H9 (cell line): ENCODE data around the gene EIF4A3. TPM values are rescaled to one million over a fixed set of nuclear protein-coding genes. Genes with fewer than 3 reads are reported as not detected.

Source experiments
- DNase-seq: peaks from one replicate; pipeline ENCODE4 v3.0.0-alpha.2; 2017
- H2AFZ ChIP-seq: one replicate; pipeline ENCODE4 v1.6.1; 2013; ENCODE audit warnings: mild to moderate bottlenecking, low read length, control low read depth, moderate library complexity
- H2AK5ac ChIP-seq: 2 replicates; pipeline ENCODE4 v1.6.1; 2013; ENCODE audit warnings: low read length, control low read depth, mixed read lengths; ENCODE audit not compliant: insufficient read length
- H2BK120ac ChIP-seq: one replicate; pipeline ENCODE4 v1.6.1; 2013; ENCODE audit warnings: low read depth, mild to moderate bottlenecking, low read length, control low read depth, inconsistent platforms; ENCODE audit not compliant: poor library complexity, severe bottlenecking
- H2BK12ac ChIP-seq: 2 replicates; pipeline ENCODE4 v1.6.1; 2013; ENCODE audit warnings: low read length, control low read depth, mixed read lengths, low read depth; ENCODE audit not compliant: insufficient read length
- H2BK15ac ChIP-seq: 2 replicates; pipeline ENCODE4 v1.6.1; 2013; ENCODE audit warnings: low read depth, low read length, control low read depth
- H2BK20ac ChIP-seq: one replicate; pipeline ENCODE4 v1.6.1; 2013; ENCODE audit warnings: low read depth, mild to moderate bottlenecking, low read length, control low read depth, inconsistent platforms; ENCODE audit not compliant: poor library complexity, severe bottlenecking
- H2BK5ac ChIP-seq: 2 replicates; pipeline ENCODE4 v1.6.1; 2013; ENCODE audit warnings: low read length, control low read depth, mixed read lengths; ENCODE audit not compliant: insufficient read length
- H3K14ac ChIP-seq: 2 replicates; pipeline ENCODE4 v1.6.1; 2013; ENCODE audit warnings: low read length, control low read depth; ENCODE audit not compliant: insufficient read depth
- H3K18ac ChIP-seq: 2 replicates; pipeline ENCODE4 v1.6.1; 2013; ENCODE audit warnings: low read depth, mild to moderate bottlenecking, mixed read lengths, low read length, control low read depth; ENCODE audit not compliant: insufficient read length
- H3K23ac ChIP-seq: 2 replicates; pipeline ENCODE4 v1.6.1; 2013; ENCODE audit warnings: low read length, control low read depth, mixed read lengths, low read depth; ENCODE audit not compliant: insufficient read length
- H3K23me2 ChIP-seq: 2 replicates; pipeline ENCODE4 v1.6.1; 2013; ENCODE audit warnings: low read depth, mild to moderate bottlenecking, mixed read lengths, low read length, control low read depth; ENCODE audit not compliant: insufficient read length, poor library complexity, severe bottlenecking
- H3K27ac ChIP-seq: 2 replicates; pipeline ENCODE4 v1.5.1; 2013; ENCODE audit warnings: low read length, control low read depth, mixed read lengths, low read depth; ENCODE audit not compliant: insufficient read length
- H3K27me3 ChIP-seq: 2 replicates; pipeline ENCODE4 v1.6.1; 2013; ENCODE audit warnings: low read length, control low read depth, inconsistent platforms; ENCODE audit not compliant: insufficient read depth
- H3K4ac ChIP-seq: 2 replicates; pipeline ENCODE4 v1.6.1; 2013; ENCODE audit warnings: low read depth, mild to moderate bottlenecking, control low read depth, inconsistent platforms, low read length, moderate library complexity
- H3K4me1 ChIP-seq: 2 replicates; pipeline ENCODE4 v1.6.1; 2013; ENCODE audit warnings: low read length, control low read depth, inconsistent platforms; ENCODE audit not compliant: insufficient read depth
- H3K4me2 ChIP-seq: 2 replicates; pipeline ENCODE4 v1.6.1; 2013; ENCODE audit warnings: low read length, control low read depth, mixed read lengths; ENCODE audit not compliant: insufficient read length, insufficient read depth
- H3K56ac ChIP-seq: 2 replicates; pipeline ENCODE4 v1.6.1; 2013; ENCODE audit warnings: low read depth, mild to moderate bottlenecking, mixed read lengths, low read length, control low read depth; ENCODE audit not compliant: insufficient read length
- H3K79me1 ChIP-seq: 2 replicates; pipeline ENCODE4 v1.6.1; 2013; ENCODE audit warnings: low read depth, mild to moderate bottlenecking, moderate library complexity, low read length, control low read depth, inconsistent platforms; ENCODE audit not compliant: insufficient read depth, poor library complexity, severe bottlenecking
- H3K79me2 ChIP-seq: 2 replicates; pipeline ENCODE4 v1.6.1; 2013; ENCODE audit warnings: low read length, control low read depth, inconsistent platforms; ENCODE audit not compliant: insufficient read depth
- H3K9ac ChIP-seq: 2 replicates; pipeline ENCODE4 v1.6.1; 2013; ENCODE audit warnings: low read length, control low read depth, mixed read lengths; ENCODE audit not compliant: insufficient read length; ENCODE audit errors: extremely low read depth
- H3K9me3 ChIP-seq: one replicate; pipeline ENCODE4 v1.6.1; 2013; ENCODE audit warnings: low read depth, low read length, inconsistent platforms; ENCODE audit not compliant: control insufficient read depth
- H3T11ph ChIP-seq: one replicate; pipeline ENCODE4 v1.6.1; 2013; ENCODE audit warnings: mild to moderate bottlenecking, low read length, control low read depth, inconsistent platforms
- H4K20me1 ChIP-seq: one replicate; pipeline ENCODE4 v1.6.1; 2013; ENCODE audit not compliant: control insufficient read depth, insufficient read length, insufficient read depth
- H4K5ac ChIP-seq: 2 replicates; pipeline ENCODE4 v1.6.1; 2013; ENCODE audit warnings: low read depth, mild to moderate bottlenecking, mixed read lengths, low read length, control low read depth; ENCODE audit not compliant: insufficient read length
- H4K8ac ChIP-seq: replicated peaks from 2 replicates; pipeline ENCODE4 v1.6.1; 2013; ENCODE audit warnings: low read length, control low read depth, mixed read lengths, low read depth; ENCODE audit not compliant: insufficient read length
- H4K91ac ChIP-seq: 2 replicates; pipeline ENCODE4 v1.6.1; 2013; ENCODE audit warnings: low read depth, mild to moderate bottlenecking, moderate library complexity, mixed read lengths, low read length, control low read depth; ENCODE audit not compliant: insufficient read length
- H3K27ac Mint-ChIP-seq, 3 experiments: 2 replicates in 2 of 3; 3 replicates in 1 of 3; pipeline ENCODE4 v1.8.0; 2020 to 2021; ENCODE audit warnings: mixed read lengths in 3 of 3, mild to moderate bottlenecking in 1 of 3, moderate library complexity in 1 of 3
- H3K27me3 Mint-ChIP-seq: 2 replicates; pipeline ENCODE4 v1.8.0; 2021; ENCODE audit warnings: low read depth, mild to moderate bottlenecking, moderate library complexity, mixed read lengths
- H3K36me3 Mint-ChIP-seq, 3 experiments: 2 replicates in 2 of 3; 3 replicates in 1 of 3; pipeline ENCODE4 v1.8.0; 2020 to 2021; ENCODE audit warnings: low read depth in 3 of 3, mixed read lengths in 3 of 3; ENCODE audit not compliant: insufficient read depth in 1 of 3
- H3K4me1 Mint-ChIP-seq, 2 experiments: 2 replicates each; pipeline ENCODE4 v1.8.0; 2020; ENCODE audit warnings: mixed read lengths in 2 of 2
- H3K4me3 Mint-ChIP-seq, 2 experiments: 2 replicates in 1 of 2; 3 replicates in 1 of 2; pipeline ENCODE4 v1.8.0; 2020 to 2021; ENCODE audit warnings: mild to moderate bottlenecking in 2 of 2, mixed read lengths in 2 of 2, moderate library complexity in 1 of 2
- H3K9me3 Mint-ChIP-seq, 2 experiments: 2 replicates in 1 of 2; 3 replicates in 1 of 2; pipeline ENCODE4 v1.8.0; 2020; ENCODE audit warnings: mild to moderate bottlenecking in 2 of 2, mixed read lengths in 2 of 2, moderate library complexity in 1 of 2
- CTCF ChIP-seq: fragments of 200-600 bp; sonication (generic); conservative IDR thresholded peaks from 3 replicates; pipeline ENCODE4 v1.8.0; 2021; ENCODE audit warnings: antibody characterized with exemption, mild to moderate bottlenecking
- WGBS: extraction: QIAGEN DNeasy Blood & Tissue Kit; methylation state at CpG from one replicate; pipeline ENCODE4 v1.1.7; 2013; ENCODE audit warnings: missing lambda C conversion rate, low lambda C conversion rate, mixed read lengths; ENCODE audit not compliant: insufficient read length; ENCODE audit errors: extremely low coverage; 5-methylcytosine and 5-hydroxymethylcytosine counted together
- total RNA-seq: library from RNA; stranded (reverse); gene quantifications from 2 replicates; pipeline ENCODE4 v1.2.1, GENCODE V29; 2021

Gene EIF4A3
- total RNA-seq, 1 experiment from 2014 or later = 162 TPM

DNA sequence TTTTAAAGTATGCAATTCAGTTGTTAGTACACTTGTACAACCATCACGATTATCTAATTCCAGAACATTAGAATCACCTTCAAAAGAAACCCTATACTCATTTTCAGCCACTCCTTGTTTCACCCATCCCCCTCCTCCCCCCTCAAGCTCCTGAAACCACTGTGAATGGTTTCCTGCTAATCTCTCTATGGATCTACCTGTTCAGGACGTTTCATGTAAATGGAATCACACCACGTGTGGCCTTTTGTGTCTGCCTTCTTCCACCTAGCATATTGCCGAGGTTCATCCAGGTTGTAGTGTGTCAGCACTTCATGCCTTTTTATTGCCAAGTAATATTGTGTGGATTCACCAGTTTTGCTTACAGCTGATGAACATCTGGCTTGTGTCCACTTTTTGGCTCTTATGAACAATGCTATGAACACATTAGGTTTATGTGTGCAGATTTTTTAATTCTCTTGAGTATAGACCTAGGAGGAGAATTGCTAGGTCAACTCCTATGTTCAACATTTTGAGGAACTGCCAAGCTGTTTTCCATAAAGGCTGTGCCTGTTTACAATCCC lies 17.8 kb downstream of the EIF4A3 start:
- Histone ChIP-seq H3K9me3 (no peaks in the 10 kb centered on the region), H4K91ac (no peak overlapping the region), H3K79me1 (no peaks in the 10 kb centered on the region), H2BK15ac (no peak overlapping the region), H3K79me2 (no peaks in the 10 kb centered on the region), H4K5ac (no peak overlapping the region), H3K56ac (no peak overlapping the region), H3K9ac (no peak overlapping the region), H4K20me1 (no peaks in the 10 kb centered on the region), H3K23ac (no peak overlapping the region), H2BK5ac (no peak overlapping the region), H3K27ac (no peak overlapping the region), H3K4me2 (no peak overlapping the region), H3T11ph (no peak overlapping the region), H2BK20ac (no peak overlapping the region), H2BK120ac (no peak overlapping the region), H3K4me1 (peaks cover 6% of the 10 kb centered on the region; the same call in 1 of the 2 replicates), H3K4ac (no peak overlapping the region), H3K23me2 (no peaks in the 10 kb centered on the region), H2AFZ (no peak overlapping the region), H3K27me3 (no peaks in the 10 kb centered on the region), H2AK5ac (no peak overlapping the region), H2BK12ac (no peak overlapping the region), H3K14ac (no peak overlapping the region), H4K8ac (no peak overlapping the region), H3K18ac (no peak overlapping the region)
- WGBS = no CpG with 5 or more reads among the region's 4 CpGs
- no peak for TF ChIP-seq CTCF
- H3K36me3 Mint-ChIP-seq = peaks cover 3 to 16% (median 16%) of the 10 kb centered on the region in 3 experiments; a peak in 6 of 7 replicates
- H3K4me3 Mint-ChIP-seq = no peak overlapping the region
- H3K27me3 Mint-ChIP-seq = peaks cover 3% of the 10 kb centered on the region; the same call in 1 of the 2 replicates
- no peaks in the 10 kb centered on the region for H3K9me3 Mint-ChIP-seq
- DNase-seq = no peak
- H3K27ac Mint-ChIP-seq = 0 out of 7 replicates have a peak overlapping the region, but pooled peaks of 2 of the 3 experiments have one; percentile 18 to 47
- H3K4me1 Mint-ChIP-seq = peaks cover 22 to 34% of the 10 kb centered on the region in 2 experiments
